Erythroblast (primary cell): ENCODE results near the gene LRR1.
"Not testable (repeated sequence)": the region's sequence is repeated elsewhere in the genome, so short reads cannot be mapped to it uniquely, and the experiment has no call there.

Experiments
- DNase-seq, 2 experiments: peaks; one replicate each; lab custom pipeline; 2025; lab: John Stamatoyannopoulos, UW
- GATA1 ChIP-seq: IDR thresholded peaks from 2 replicates; pipeline ENCODE4 v1.6.1; 2011; ENCODE audit warnings: low read depth, mild to moderate bottlenecking, control low read depth, low read length, moderate library complexity
- POLR2A ChIP-seq: IDR thresholded peaks from 2 replicates; pipeline ENCODE4 v1.6.1; 2011; ENCODE audit warnings: mild to moderate bottlenecking, low read length

Gene LRR1

DNA sequence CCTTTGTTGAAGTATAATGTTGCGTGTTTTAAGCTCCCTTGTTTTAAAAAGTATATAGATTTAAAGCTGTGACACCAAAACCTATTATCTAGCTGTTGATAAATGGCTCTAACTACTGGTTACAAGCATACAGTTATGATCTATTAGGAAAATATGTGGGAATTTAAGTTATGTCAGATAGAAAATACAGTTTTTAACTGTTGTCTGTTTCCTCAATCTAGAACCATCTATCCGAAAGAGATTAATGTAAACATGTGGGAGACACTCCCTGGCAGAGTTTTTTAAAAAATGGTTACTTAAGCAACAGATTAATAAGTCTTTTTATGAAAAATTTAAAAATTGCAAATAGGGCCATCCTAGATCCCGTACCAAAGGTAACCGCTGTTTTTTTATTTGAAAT is 13.5 kb downstream of the LRR1 start:
- TF ChIP-seq GATA1 = no peak
- TF ChIP-seq POLR2A = no peak
- DNase-seq = no peak

DNA sequence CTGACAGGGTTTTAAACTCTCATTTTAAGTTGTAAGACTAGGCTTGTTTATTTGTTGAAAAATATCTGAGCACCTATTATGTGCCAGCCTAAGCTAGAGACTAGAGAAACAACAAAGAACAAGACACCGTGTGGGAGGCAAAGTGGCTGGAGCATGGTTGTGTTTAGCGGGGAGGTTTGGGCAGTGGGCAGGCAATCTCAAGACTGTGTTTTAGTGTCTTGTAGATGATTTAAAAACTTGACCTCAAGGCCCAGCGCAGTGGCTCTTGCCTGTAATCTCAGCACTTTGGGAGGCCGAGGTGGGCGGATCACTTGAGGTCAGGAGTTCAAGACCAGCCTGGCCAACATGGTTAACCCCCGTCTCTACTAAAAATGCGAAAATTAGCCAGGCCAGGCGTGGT is 13.9 kb downstream of the LRR1 start:
- TF ChIP-seq GATA1 = no peak
- no peak for TF ChIP-seq POLR2A
- DNase-seq = no peak

DNA sequence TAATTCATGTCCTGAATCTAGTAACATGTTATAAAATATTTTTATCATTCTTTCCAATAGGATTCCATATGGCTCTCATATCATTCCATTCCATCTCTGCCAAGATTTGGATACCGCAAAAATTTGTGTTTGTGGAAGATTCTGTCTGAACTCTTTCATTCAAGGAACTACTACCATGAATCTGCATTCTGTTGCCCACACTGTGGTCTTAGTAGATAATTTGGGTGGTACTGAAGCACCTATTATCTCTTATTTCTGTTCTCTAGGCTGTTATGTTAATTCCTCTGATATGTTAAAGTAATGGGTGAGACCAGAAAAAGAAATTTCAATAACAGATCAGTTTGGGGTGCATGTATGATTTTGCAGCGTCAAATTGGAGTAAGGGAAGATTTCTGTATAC is 15.5 kb downstream of the LRR1 start:
- no peak for TF ChIP-seq GATA1
- TF ChIP-seq POLR2A = no peak
- DNase-seq = peak; percentile 58 to 83

DNA sequence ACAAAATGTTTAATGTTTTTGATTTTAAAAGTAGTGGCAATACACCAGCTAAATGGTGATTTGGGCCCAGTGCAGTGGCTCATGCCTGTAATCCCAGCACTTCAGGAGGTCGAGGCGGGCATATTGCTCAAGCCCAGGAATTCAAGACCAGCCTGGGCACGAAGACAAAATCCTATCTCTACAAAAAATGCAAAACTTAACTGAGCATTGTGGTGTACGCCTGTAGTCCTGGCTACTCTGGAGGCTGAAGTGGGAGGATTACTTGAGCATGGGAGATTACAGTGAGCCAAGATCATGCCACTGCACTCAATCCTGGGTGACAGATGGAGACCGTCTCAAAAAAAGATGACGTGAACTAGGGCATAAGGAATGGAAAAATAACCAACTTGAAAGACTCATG is 17.0 kb downstream of the LRR1 start:
- peak in 1 of 2 experiments; percentile 68 for DNase-seq
- no peak for TF ChIP-seq POLR2A
- TF ChIP-seq GATA1 = no peak

DNA sequence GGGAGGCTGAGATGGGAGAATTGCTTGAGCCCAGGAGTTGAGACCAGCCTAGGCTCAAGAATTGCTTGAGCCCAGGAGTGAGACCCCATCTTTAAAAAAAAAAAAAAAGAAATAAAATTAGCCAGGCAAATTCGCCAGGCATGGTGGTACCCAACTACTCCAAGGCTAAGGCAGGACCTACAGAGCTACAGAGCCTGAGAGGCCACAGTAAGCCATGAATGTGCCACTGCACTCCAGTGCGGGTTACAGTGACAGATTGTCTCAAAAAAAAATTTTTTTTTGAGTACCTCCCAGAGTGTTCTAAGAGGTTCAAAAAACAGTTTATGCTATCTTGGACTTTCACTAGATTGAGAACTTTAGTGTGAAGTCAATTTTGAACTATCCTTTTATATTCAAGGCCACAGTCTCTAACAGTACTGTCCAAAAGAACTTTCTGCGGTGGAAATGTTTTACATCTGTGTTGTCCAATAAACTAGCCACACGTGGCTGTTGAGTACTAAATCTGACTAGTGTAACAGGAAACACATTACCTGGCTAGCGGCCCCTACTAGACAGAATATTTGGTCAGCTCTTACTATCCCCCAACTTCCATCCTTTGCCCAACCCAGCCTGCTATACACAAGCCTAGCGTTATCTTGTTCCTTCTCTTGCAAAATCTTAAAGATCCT is 19.2 kb downstream of the LRR1 start:
- TF ChIP-seq GATA1 (no peak), POLR2A (no peak)
- DNase-seq = no peak

DNA sequence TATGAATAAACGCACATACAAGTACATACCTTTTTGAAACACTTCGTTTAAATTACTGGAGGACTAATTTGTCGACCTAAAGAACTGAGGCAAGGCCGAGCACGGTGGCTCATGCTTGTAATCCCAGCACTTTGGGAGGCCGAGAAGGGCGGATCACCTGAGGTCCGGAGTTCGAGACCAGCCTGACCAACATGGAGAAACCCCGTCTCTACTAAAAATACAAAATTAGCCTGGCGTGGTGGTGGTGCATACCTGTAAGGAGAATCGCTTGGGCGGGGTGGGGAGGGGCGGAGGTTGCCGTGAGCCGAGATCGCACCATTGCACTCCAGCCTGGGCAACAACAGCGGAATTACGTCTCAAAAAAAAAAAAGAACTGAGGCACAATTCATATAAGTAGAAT is 20.5 kb downstream of the LRR1 start:
- not testable (repeated sequence) for DNase-seq

DNA sequence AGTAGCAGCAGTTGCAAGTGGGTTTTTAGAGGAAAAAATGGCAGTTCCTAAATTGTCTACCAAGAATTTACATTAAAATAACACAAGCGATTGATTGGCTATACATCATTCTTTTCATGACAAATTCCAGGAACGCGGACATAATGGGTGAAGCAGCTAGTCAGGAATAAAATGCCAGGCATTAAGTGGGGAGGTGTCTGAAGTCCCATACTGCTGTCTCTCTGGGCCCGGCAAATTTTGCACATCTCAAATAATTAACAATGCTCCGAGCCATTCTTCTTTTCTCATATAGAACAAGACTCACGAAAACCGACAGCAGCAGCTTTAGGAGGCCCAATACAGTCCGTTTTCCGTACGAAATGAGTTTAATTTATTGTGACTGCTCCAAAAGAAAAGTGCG is 21.0 kb downstream of the LRR1 start:
- DNase-seq = no peak
- TF ChIP-seq POLR2A (no peak), GATA1 (no peak)

DNA sequence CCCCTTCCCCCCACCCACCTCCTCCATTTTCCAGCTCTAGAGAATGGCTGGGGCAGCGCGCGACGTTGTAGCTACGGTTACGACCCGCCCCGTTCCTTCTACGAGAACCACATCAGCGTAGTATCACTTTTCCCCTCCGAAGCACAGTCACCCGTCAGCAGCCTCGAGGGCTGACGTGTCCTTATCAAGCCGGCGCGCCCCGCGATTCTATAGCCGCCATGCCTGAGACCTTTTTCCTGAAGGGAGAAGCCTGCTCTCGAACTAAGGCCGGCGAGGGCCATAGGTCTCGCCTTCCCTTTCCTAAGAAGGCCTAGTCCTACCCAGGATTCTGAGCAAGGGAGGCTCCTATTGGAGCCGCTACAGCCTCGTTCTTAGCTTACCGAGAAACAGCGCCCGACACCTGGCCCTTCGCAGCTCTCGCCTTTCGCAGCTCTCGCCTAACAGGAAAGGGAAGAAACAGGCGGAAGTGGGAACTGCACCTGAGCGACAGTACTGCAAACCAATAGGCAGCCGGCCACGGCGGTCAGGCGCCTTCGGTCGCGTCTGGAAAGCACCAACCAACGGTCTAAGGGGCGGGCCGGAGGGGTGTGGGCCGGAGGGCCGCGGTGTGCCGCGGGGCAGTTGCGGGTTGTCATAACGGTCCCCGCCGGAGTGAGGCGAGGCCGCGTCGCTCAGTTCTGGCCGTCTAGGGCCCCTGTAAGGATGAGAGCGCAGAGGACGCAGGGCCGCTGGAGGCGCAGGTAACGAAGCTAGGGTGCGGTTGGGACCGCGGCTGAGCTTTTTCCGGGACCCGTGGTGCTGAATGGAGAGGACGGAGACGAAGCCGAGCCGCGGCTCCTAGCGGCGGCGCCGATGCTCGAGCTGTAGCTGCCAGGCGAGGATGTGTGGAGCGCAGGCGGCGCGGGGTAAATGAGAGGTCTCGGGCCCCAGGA is 21.7 kb downstream of the LRR1 start, which contains the start of the genes MGAT2 and RPL36AL:
MGAT2 (plus strand) TSS at position 618 of the 932 bp plus-strand sequence. CDS start 470 bp downstream, outside the sequence.
RPL36AL (minus strand) TSS at position 445 of the 932 bp plus-strand sequence. CDS start 1,522 bp downstream, outside the sequence.
- TF ChIP-seq POLR2A = peak; percentile 100
- no peak for TF ChIP-seq GATA1
- peak; percentile 98 for DNase-seq

DNA sequence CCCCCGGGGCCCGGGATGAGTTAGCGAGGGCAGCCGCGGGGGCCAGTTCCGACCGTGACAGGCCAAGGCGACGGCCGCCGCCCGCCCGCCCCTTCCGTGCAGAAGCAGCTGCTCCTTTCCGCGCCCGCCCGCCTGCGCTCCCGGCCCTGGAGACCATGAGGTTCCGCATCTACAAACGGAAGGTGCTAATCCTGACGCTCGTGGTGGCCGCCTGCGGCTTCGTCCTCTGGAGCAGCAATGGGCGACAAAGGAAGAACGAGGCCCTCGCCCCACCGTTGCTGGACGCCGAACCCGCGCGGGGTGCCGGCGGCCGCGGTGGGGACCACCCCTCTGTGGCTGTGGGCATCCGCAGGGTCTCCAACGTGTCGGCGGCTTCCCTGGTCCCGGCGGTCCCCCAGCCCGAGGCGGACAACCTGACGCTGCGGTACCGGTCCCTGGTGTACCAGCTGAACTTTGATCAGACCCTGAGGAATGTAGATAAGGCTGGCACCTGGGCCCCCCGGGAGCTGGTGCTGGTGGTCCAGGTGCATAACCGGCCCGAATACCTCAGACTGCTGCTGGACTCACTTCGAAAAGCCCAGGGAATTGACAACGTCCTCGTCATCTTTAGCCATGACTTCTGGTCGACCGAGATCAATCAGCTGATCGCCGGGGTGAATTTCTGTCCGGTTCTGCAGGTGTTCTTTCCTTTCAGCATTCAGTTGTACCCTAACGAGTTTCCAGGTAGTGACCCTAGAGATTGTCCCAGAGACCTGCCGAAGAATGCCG is 22.6 kb downstream of the LRR1 start:
- peak; percentile 82 to 90 for DNase-seq

DNA sequence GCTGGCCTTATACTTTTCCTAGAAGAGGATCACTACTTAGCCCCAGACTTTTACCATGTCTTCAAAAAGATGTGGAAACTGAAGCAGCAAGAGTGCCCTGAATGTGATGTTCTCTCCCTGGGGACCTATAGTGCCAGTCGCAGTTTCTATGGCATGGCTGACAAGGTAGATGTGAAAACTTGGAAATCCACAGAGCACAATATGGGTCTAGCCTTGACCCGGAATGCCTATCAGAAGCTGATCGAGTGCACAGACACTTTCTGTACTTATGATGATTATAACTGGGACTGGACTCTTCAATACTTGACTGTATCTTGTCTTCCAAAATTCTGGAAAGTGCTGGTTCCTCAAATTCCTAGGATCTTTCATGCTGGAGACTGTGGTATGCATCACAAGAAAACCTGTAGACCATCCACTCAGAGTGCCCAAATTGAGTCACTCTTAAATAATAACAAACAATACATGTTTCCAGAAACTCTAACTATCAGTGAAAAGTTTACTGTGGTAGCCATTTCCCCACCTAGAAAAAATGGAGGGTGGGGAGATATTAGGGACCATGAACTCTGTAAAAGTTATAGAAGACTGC is 23.4 kb downstream of the LRR1 start:
- no peak for DNase-seq
- no peak for TF ChIP-seq GATA1
- no peak for TF ChIP-seq POLR2A

More for the DNA sequence above, 22.6 kb downstream of the LRR1 start:
- no peak for TF ChIP-seq GATA1
- no peak for TF ChIP-seq POLR2A

DNA sequence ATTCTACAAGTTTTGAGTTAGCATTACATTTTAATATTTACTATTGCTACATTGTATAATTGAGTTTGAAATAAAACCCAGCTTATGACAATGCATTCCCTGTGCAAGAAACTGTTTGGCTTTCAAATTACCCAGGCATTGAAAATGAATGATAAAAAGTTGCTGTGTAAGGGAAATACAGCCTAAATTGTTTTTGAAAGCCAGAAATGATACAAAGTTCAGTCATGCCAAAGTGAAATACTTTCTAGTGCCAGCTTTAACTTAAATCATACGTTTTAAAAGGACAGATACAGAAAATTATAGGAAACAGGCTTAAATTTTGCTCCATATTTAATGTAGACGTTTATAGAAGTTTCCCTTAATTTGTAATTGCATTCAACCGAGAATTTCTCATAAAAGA is 24.6 kb downstream of the LRR1 start:
- no peak for TF ChIP-seq POLR2A
- TF ChIP-seq GATA1 = no peak

DNA sequence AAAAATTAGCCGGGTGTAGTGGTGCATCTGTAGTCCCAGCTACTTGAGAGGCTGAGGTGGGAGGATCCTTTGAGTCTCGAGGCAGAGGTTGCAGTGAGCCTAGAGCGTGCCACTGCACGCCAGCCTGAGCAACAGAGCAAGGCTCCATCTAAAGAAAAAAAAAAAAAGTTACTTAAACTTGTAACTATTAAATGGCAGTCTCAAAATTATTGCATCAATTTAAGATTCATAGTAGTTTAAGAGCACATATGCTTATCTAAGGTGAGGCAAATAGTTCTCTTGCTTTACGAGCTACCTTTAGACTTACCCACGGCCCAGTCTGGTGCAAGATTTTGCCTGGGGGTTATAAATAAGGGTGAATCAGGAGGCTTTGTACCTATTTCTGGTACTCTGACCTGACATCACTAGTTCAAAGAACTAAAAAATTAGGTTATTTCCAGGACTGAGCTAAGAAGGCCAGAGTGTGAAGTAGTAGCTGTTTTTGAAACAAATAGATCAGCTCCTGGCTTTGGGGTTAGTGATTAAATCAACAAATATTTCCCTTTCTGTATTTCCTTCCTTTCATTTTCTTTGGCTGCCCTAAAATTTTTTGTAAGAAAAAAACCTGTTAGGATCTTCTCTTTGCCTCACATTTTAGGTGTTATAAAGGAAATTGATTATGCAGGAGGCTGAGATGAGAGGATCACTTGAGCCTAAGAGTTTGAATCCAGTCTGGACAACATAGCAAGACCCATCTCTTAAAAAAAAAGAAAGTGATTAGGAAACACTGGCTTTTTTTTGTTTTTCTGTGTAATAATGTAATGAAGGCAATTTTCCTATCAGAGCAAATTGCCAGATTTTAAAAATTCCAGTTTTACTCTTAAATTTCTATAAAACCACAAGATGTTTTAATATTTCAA is 25.4 kb downstream of the LRR1 start:
- TF ChIP-seq POLR2A = no peak
- no peak for TF ChIP-seq GATA1
- DNase-seq = no peak

More for the DNA sequence above, 24.6 kb downstream of the LRR1 start:
- DNase-seq = no peak
